Osteoblast (primary cell): ENCODE data around the gene OPN1SW. TPM values are rescaled to one million over a fixed set of nuclear protein-coding genes. Genes with fewer than 3 reads are reported as not detected.

ENCODE experiments used
- DNase-seq: peaks from one replicate; pipeline ENCODE4 v3.0.0; 2011; ENCODE audit warnings: low spot score, mixed read lengths; ENCODE audit not compliant: insufficient read length; ENCODE audit errors: missing footprints
- H2AFZ ChIP-seq: 2 replicates; pipeline ENCODE4 v1.6.0; 2011; ENCODE audit warnings: mild to moderate bottlenecking, low read length
- H3K27ac ChIP-seq: 2 replicates; pipeline ENCODE4 v1.5.1; 2011; ENCODE audit warnings: mild to moderate bottlenecking, low read depth, low read length, moderate library complexity
- H3K27me3 ChIP-seq: 2 replicates; pipeline ENCODE4 v1.6.0; 2012; ENCODE audit warnings: mild to moderate bottlenecking, control low read depth, inconsistent platforms, low read length, moderate library complexity; ENCODE audit not compliant: insufficient read depth
- H3K36me3 ChIP-seq: 2 replicates; pipeline ENCODE4 v1.5.1; 2011; ENCODE audit warnings: mild to moderate bottlenecking, low read length, control low read depth, moderate library complexity; ENCODE audit not compliant: insufficient read depth
- H3K4me1 ChIP-seq: 2 replicates; pipeline ENCODE4 v1.5.1; 2011; ENCODE audit warnings: mild to moderate bottlenecking, low read length, control low read depth, moderate library complexity; ENCODE audit not compliant: insufficient read depth
- H3K4me2 ChIP-seq: 2 replicates; pipeline ENCODE4 v1.6.0; 2011; ENCODE audit warnings: mild to moderate bottlenecking, low read length; ENCODE audit not compliant: insufficient read depth
- H3K4me3 ChIP-seq: fragments of 200-600 bp; sonication (generic); 3 replicates; pipeline ENCODE4 v1.5.1; 2012; ENCODE audit warnings: mild to moderate bottlenecking, low read length, inconsistent platforms; ENCODE audit not compliant: insufficient read depth
- H3K79me2 ChIP-seq: 2 replicates; pipeline ENCODE4 v1.6.0; 2012; ENCODE audit warnings: mild to moderate bottlenecking, low read length, control low read depth, inconsistent platforms; ENCODE audit not compliant: insufficient read depth
- H3K9me3 ChIP-seq: 2 replicates; pipeline ENCODE4 v1.5.1; 2011; ENCODE audit warnings: low read depth, low read length, control low read depth
- H4K20me1 ChIP-seq: 2 replicates; pipeline ENCODE4 v1.6.0; 2012; ENCODE audit warnings: mild to moderate bottlenecking, low read length, control low read depth; ENCODE audit not compliant: insufficient read depth
- total RNA-seq: library from RNA; depleted of rRNA; stranded (reverse); fragments of >200 nt; gene quantifications from 2 replicates; pipeline ENCODE4 v1.2.3, GENCODE V29; 2012
- TF ChIP-seq, protein P1 (sequence below): IDR thresholded peaks from 2 replicates; pipeline ENCODE4 v1.5.1; 2011; ENCODE audit warnings: mild to moderate bottlenecking, low read depth, low read length, moderate library complexity; ENCODE audit errors: extremely low read depth

The OPN1SW gene
- total RNA-seq, 1 donor: not detected

DNA sequence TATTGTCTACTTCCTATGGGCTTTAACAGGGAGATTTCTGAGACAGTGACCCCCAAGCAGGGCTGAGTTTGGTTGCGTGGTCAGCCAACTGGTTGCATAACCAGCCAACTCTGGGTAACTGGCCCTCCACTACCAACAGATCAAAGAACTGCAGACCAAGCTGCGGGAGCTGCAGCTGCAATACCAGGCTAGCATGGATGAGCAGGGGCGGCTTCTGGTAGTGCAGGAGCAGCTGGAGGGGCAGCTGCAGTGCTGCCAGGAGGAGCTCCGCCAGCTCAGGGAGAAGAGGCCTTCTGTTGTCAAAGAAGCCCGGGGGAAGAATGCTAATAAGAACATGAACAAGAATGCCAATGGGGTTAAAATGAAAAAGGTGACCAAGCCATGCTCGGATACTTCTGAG lies 38.9 kb upstream of the OPN1SW start:
- Histone ChIP-seq H2AFZ (no peak overlapping the region), H3K27me3 (peaks cover 10% of the 10 kb centered on the region), H3K9me3 (no peaks in the 10 kb centered on the region), H3K4me3 (no peak overlapping the region), H3K36me3 (no peaks in the 10 kb centered on the region), H3K4me2 (no peak overlapping the region), H3K4me1 (no peaks in the 10 kb centered on the region), H4K20me1 (no peaks in the 10 kb centered on the region), H3K27ac (no peak overlapping the region), H3K79me2 (no peaks in the 10 kb centered on the region)
- TF ChIP-seq, protein P1, sequence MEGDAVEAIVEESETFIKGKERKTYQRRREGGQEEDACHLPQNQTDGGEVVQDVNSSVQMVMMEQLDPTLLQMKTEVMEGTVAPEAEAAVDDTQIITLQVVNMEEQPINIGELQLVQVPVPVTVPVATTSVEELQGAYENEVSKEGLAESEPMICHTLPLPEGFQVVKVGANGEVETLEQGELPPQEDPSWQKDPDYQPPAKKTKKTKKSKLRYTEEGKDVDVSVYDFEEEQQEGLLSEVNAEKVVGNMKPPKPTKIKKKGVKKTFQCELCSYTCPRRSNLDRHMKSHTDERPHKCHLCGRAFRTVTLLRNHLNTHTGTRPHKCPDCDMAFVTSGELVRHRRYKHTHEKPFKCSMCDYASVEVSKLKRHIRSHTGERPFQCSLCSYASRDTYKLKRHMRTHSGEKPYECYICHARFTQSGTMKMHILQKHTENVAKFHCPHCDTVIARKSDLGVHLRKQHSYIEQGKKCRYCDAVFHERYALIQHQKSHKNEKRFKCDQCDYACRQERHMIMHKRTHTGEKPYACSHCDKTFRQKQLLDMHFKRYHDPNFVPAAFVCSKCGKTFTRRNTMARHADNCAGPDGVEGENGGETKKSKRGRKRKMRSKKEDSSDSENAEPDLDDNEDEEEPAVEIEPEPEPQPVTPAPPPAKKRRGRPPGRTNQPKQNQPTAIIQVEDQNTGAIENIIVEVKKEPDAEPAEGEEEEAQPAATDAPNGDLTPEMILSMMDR: no peak
- DNase-seq: no peak

DNA sequence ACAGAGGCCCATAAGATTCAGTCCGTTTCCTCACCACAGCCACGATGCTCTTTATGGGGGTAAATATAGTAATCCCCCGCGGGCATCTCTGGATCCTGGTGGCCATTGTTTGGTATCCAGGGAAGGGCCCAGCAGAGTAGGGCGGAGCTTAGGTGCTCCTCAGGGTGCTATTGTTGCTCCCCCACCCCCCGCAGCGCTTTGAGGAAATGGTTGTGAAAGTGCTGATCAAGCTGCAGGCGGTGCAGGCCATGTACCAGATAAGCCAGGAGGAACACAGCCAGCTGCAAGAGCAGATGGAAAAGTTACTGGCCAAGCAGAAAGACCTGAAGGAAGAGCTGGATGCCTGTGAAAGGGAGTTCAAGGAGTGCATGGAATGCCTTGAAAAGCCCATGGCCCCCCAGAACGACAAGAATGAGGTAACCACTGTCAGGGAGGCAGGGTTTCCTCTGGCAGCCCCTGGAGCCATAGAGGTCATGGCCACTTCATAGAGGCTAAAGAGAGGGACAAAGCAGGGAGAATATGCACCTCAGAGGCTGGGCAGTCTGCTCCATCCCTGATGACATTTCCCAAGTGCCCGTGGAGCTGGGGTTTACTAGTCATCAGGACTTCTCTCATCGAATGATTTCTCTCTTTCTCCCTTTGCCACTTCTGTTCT lies 37.0 kb upstream of the OPN1SW start:
- H3K27ac ChIP-seq: no peak overlapping the region
- no peak for DNase-seq
- H3K79me2 ChIP-seq: no peaks in the 10 kb centered on the region
- H3K27me3 ChIP-seq: peaks cover 10% of the 10 kb centered on the region
- no peak overlapping the region for H2AFZ ChIP-seq
- H3K4me1 ChIP-seq: no peaks in the 10 kb centered on the region
- H3K4me2 ChIP-seq: no peak overlapping the region
- H3K4me3 ChIP-seq: no peak overlapping the region
- H3K36me3 ChIP-seq: peaks cover under 1% of the 10 kb centered on the region
- H4K20me1 ChIP-seq: no peaks in the 10 kb centered on the region
- no peaks in the 10 kb centered on the region for H3K9me3 ChIP-seq
- TF ChIP-seq, protein P1: no peak

DNA sequence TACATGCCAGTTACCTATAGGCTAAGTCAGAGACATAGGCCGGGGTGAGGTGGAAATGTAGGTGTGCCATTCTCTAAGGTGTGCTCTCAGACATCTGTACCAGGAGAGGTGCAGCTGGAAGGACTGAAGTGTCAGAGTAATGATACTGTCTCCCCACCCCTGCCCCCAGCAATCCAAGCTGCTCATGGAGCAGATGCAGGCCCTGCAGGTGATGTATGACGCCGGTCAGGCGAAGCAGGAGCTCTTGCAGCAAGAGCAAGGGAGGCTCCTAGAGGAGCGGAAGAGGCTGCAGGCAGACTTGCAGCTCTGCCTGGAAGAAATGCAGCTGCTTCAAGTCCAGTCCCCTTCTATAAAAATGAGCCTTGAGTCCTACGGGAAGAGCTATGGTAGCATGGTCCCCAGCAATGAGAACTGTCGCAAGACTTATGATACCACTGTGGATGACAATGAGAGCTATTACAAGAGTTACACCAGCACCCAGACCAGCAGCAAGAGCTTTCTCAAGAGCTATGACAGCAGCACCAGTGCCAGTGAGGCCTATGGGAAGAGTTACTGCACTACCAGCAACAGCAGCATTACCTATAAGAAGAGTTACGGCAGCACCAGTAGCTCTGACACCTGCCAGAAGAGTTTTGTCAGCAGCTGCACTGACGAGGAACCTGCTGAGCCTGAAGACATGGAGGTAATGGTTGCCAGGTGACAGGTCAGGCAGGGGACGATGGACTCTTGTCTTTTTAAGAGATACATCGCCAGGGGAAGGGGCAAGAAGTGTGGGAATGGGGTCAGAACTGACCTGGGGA lies 36.2 kb upstream of the OPN1SW start:
- H3K4me2 ChIP-seq: no peak overlapping the region
- H3K27me3 ChIP-seq: peaks cover 4% of the 10 kb centered on the region
- H3K4me1 ChIP-seq: no peaks in the 10 kb centered on the region
- no peak overlapping the region for H3K27ac ChIP-seq
- TF ChIP-seq, protein P1: no peak
- no peaks in the 10 kb centered on the region for H4K20me1 ChIP-seq
- H3K36me3 ChIP-seq: peaks cover 5% of the 10 kb centered on the region
- no peak for DNase-seq
- no peaks in the 10 kb centered on the region for H3K79me2 ChIP-seq
- H3K9me3 ChIP-seq: no peaks in the 10 kb centered on the region
- no peak overlapping the region for H2AFZ ChIP-seq
- H3K4me3 ChIP-seq: no peak overlapping the region

DNA sequence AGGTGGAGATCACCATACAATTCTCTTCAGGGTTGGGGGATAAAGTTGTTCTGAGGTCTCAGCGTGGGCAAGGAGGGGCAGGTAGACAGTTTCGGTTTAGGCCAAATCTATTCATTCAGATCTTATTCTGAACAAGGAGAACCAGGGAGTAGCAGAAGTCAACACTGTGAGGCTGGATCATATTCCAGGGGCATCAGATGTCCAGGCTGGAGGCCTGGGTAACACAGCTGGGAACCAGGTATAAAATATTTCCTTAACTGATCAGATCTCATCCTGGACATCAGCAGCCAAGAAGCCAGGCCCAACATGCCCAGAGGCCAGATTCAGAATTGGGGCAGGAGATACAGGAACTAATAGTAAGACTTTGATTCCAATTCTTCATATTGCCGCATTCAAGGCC lies 35.4 kb upstream of the OPN1SW start:
- Histone ChIP-seq H3K4me2 (no peak overlapping the region), H3K9me3 (no peaks in the 10 kb centered on the region), H4K20me1 (no peaks in the 10 kb centered on the region), H3K36me3 (peaks cover 5% of the 10 kb centered on the region), H3K4me3 (no peak overlapping the region), H2AFZ (no peak overlapping the region), H3K27me3 (peaks cover 3% of the 10 kb centered on the region), H3K4me1 (no peaks in the 10 kb centered on the region), H3K27ac (no peak overlapping the region), H3K79me2 (no peaks in the 10 kb centered on the region)
- TF ChIP-seq, protein P1: no peak
- DNase-seq: no peak
